ENCODE results near the gene OR5B3. TPM values are rescaled to one million over a fixed set of nuclear protein-coding genes. Genes with fewer than 3 reads are reported as not detected.

Gene OR5B3
- total RNA-seq, 4 donors from 2014 or later = not detected

DNA sequence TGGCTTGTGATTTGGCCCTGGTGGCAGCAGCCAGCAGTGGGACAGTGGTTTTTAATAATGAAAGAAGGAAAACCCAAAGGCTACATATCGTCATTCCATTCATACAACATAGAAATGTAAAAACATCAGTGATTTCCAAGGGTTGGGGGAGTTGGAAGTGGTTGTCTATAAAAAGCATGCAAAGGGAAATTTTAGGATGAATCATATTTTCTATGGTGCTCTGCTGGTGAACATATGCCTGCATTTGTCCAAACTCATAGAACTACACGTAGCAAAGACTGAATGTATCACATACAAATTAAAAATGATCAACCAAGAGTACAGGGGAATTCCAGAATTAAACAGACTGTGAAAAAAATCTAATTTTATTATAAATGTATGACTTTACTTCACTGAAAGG, 11.1 kb downstream of the OR5B3 start:
- no peak for TF ChIP-seq POLR2AphosphoS5 (IDR thresholded peaks at IDR 0.05)
- TF ChIP-seq POLR2A (IDR thresholded peaks at IDR 0.05) = no peak
- TF ChIP-seq EP300 (IDR thresholded peaks at IDR 0.05) = no peak
- TF ChIP-seq, protein P1, sequence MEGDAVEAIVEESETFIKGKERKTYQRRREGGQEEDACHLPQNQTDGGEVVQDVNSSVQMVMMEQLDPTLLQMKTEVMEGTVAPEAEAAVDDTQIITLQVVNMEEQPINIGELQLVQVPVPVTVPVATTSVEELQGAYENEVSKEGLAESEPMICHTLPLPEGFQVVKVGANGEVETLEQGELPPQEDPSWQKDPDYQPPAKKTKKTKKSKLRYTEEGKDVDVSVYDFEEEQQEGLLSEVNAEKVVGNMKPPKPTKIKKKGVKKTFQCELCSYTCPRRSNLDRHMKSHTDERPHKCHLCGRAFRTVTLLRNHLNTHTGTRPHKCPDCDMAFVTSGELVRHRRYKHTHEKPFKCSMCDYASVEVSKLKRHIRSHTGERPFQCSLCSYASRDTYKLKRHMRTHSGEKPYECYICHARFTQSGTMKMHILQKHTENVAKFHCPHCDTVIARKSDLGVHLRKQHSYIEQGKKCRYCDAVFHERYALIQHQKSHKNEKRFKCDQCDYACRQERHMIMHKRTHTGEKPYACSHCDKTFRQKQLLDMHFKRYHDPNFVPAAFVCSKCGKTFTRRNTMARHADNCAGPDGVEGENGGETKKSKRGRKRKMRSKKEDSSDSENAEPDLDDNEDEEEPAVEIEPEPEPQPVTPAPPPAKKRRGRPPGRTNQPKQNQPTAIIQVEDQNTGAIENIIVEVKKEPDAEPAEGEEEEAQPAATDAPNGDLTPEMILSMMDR (IDR thresholded peaks at IDR 0.05) = no peak
- 67 to 76% methylated on average over 2 of the region's 2 CpGs for WGBS, 2 donors (ENCODE audit: low coverage in 1 of 2)
- ATAC-seq = no peak
- Histone ChIP-seq H3K4me1 (no peaks in the 10 kb centered on the region), H3K27me3 (no peaks in the 10 kb centered on the region), H3K9me3 (peaks cover 0 to 14% (median 0%) of the 10 kb centered on the region in 3 donors), H3K36me3 (no peaks in the 10 kb centered on the region), H3K4me3 (no peak overlapping the region), H3K27ac (no peak overlapping the region)

DNA sequence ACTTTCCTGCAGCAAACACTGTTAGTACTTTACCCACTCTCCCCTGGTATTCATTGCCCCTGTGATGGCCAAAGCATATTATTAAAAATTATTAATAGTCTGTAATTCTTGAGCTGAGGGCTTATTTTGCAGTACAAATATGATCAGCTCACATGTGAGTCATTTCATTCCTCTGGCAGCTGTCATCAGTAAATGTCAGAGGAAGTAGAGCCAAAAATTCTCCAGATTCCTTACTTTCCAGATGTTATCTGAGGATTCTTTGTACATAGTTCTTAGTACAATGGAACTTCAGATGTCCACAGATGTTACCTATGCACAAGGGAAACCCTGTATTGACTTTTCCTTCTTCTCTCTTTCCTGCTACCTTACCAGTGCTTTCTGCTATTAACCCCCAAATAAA, 12.5 kb downstream of the OR5B3 start:
- H3K4me3 ChIP-seq = no peak overlapping the region
- H3K27ac ChIP-seq = no peak overlapping the region
- no peak for ATAC-seq
- TF ChIP-seq POLR2A (IDR thresholded peaks at IDR 0.05) = no peak
- TF ChIP-seq POLR2AphosphoS5 (IDR thresholded peaks at IDR 0.05) = no peak
- TF ChIP-seq, protein P1 (IDR thresholded peaks at IDR 0.05) = no peak
- no peak for TF ChIP-seq EP300 (IDR thresholded peaks at IDR 0.05)
- no peaks in the 10 kb centered on the region for H3K4me1 ChIP-seq
- H3K9me3 ChIP-seq = peaks cover 0 to 14% (median 0%) of the 10 kb centered on the region in 3 donors
- H3K27me3 ChIP-seq = no peaks in the 10 kb centered on the region
- H3K36me3 ChIP-seq = no peaks in the 10 kb centered on the region

DNA sequence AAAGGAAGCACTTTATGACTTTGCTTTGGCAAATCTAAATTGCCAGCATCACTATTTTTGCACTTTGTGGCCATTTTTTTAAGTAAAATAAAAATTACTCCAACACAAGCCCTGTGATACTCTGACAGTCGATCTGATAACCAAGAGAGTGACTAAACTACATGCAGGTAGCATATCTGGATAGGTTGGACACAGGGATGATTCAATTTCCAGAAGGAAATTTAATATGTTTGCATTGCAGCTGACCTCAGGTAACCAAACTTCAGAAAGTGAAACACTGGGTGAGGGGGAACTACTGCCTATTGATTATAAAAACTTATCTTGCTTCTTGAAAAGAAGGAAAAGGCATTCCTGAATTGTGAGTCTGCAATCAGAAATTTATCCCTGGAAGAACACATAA, 13.9 kb downstream of the OR5B3 start:
- 15 to 33% methylated on average over 1 of the region's 1 CpG for WGBS, 2 donors (ENCODE audit: low coverage in 1 of 2)
- ATAC-seq = no peak
- peaks cover 0 to 14% (median 0%) of the 10 kb centered on the region in 3 donors for H3K9me3 ChIP-seq
- H3K36me3 ChIP-seq = no peaks in the 10 kb centered on the region
- H3K4me1 ChIP-seq = no peaks in the 10 kb centered on the region
- H3K27ac ChIP-seq = no peak overlapping the region
- no peaks in the 10 kb centered on the region for H3K27me3 ChIP-seq
- TF ChIP-seq POLR2AphosphoS5 (IDR thresholded peaks at IDR 0.05) (no peak), EP300 (IDR thresholded peaks at IDR 0.05) (no peak), POLR2A (IDR thresholded peaks at IDR 0.05) (no peak)
- TF ChIP-seq, protein P1 (IDR thresholded peaks at IDR 0.05) = no peak
- H3K4me3 ChIP-seq = no peak overlapping the region

DNA sequence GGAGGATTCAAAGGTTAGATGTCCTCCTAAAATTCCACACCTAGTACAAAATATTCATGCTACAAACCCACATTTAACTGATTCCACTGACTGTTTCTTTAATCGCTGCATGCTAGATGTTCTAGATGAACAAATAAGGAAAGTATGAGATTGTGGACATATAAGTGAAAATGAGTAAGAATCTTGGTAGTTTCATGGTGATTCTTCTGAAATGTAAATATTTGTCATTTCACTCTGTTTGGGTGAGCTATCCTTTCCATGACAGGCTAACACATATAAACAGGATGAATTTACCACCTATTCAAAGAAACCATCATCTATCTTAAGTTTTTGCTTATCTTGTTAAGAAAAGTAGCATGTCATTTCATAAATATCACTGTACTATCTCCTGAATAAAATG, 14.8 kb downstream of the OR5B3 start:
- Histone ChIP-seq H3K36me3 (no peaks in the 10 kb centered on the region), H3K27me3 (no peaks in the 10 kb centered on the region), H3K9me3 (peaks cover 0 to 14% (median 0%) of the 10 kb centered on the region in 3 donors), H3K4me3 (no peak overlapping the region), H3K4me1 (no peaks in the 10 kb centered on the region), H3K27ac (no peak overlapping the region)
- TF ChIP-seq POLR2A (IDR thresholded peaks at IDR 0.05) (no peak), EP300 (IDR thresholded peaks at IDR 0.05) (no peak), POLR2AphosphoS5 (IDR thresholded peaks at IDR 0.05) (no peak)
- TF ChIP-seq, protein P1 (IDR thresholded peaks at IDR 0.05) = no peak
- WGBS, 2 donors (ENCODE audit: low coverage in 1 of 2) = 95% methylated on average over 1 of the region's 1 CpG; no CpG with 5 or more reads in 1 of the 2 donors
- ATAC-seq = no peak

DNA sequence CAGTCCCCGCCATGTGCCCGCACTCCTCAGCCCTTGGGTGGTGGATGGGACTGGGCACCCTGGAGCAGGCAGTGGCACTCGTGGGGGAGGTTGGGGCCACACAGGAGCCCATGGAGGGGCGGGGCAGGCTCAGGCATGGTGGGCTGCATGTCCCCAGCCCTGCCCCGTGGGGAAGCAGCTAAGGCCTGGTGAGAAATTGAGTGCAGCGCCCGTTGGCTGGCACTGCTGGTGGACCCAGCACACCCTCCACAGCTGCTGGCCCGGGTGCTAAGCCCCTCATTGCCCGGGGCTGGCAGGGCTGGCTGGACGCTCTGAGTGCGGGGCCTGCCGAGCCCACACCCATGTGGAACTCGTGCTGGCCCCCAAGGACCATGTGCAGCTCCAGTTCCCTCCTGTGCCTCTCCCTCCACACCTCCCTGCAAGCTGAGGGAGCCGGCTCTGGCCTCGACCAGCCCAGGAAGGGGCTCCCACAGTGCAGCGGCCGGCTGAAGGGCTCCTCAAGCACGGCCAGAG, 16.1 kb downstream of the OR5B3 start:
- Histone ChIP-seq H3K27ac (no peak overlapping the region), H3K36me3 (no peaks in the 10 kb centered on the region), H3K9me3 (peaks cover 0 to 14% (median 0%) of the 10 kb centered on the region in 3 donors), H3K4me3 (no peak overlapping the region), H3K27me3 (no peaks in the 10 kb centered on the region), H3K4me1 (no peaks in the 10 kb centered on the region)
- no peak for ATAC-seq
- TF ChIP-seq, protein P1 (IDR thresholded peaks at IDR 0.05) = no peak
- TF ChIP-seq POLR2A (IDR thresholded peaks at IDR 0.05) (no peak), EP300 (IDR thresholded peaks at IDR 0.05) (no peak), POLR2AphosphoS5 (IDR thresholded peaks at IDR 0.05) (no peak)
- 89% methylated on average over 3 of the region's 18 CpGs; no CpG with 5 or more reads in 1 of the 2 donors for WGBS, 2 donors (ENCODE audit: low coverage in 1 of 2)

Data from gastroesophageal sphincter (tissue), 4 donors.